Ramos (cell line): Measurements from ENCODE around the gene NWD2.
"Not testable (repeated sequence)": the region's sequence is repeated elsewhere in the genome, so short reads cannot be mapped to it uniquely, and the experiment has no call there.

ENCODE experiments used
- in situ Hi-C: fragments of 300-500 bp; cut with MboI; formaldehyde crosslinking; loops from one replicate; pipeline ENCODE4 v1.14.3; 2022; ENCODE audit warnings: low sequenced_read_pairs; ENCODE audit not compliant: unreplicated experiment

The NWD2 gene

DNA sequence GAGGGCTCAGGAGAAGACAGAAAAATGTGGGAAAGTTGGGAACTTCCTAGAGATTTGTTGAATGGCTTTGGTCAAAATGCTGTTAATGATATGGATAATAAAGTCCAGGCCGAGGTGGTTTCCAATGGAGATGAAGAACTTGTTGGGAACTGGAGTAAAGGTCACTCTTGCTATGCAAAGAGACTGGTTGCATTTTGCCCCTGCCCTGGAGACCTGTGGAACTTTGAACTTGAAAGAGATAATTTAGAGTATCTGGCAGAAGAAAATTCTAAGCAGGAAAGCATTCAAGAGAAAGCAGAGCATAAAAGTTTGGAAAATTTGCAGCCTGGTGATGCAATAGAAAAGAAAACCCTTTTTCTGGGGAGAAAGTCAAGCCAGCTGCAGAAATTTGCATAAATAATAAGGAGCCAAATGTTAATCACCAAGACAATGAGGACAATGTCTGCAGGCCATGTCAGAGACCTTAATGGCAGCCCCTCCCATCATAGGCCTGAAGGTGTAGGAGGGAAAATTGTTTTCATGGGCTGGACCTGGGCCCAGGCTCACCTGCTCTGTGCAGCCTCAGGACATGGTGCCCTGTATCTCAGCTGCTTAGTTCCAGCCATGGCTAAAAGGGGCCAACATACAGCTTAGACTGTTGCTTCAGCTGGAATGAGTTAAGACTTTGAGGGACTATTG is 237.8 kb downstream of the NWD2 start:
- in situ Hi-C loops, result no loop called here

GRCh38 chr4:37483610-37484009 is 239.1 kb downstream of the NWD2 start:
- in situ Hi-C loops, result no loop called here

DNA sequence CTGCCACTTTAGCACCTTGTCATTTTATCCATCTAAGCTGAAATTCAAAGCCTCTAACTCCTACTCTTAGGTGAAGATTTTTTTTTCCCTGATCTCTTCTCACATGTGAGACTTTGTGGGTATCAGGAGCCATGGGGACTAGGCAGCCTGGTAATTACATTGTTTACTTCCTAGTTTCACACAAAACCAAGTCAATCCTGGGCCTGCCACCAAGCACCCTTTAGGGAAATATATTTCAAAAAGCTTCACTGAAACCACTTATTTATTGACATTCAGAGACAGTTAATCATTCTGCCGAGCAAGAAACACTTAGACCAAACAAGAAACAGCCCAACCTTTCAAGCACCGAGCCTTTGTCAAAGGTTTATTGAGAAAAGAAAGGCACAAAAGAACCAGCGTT is 241.6 kb downstream of the NWD2 start:
- in situ Hi-C loops, result no loop called here

DNA sequence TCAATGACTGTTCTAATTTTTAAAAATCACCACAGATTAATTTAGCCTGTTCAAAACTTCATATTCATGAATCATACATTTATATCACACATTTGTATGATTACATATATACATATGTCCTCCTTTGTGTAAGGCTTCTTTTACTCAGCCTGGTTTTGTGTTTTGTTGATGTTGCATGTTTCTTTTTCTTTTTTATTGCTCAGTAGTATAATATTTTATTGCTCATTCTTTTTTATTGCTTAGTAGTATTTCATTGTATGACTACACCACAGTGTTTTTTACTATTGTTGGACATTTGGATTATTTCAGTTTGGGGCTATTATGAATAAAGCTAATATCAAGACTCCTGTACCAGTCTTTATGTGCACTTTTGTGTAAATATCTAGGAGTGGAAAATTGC is 243.1 kb downstream of the NWD2 start:
- in situ Hi-C loops, result no loop called here

DNA sequence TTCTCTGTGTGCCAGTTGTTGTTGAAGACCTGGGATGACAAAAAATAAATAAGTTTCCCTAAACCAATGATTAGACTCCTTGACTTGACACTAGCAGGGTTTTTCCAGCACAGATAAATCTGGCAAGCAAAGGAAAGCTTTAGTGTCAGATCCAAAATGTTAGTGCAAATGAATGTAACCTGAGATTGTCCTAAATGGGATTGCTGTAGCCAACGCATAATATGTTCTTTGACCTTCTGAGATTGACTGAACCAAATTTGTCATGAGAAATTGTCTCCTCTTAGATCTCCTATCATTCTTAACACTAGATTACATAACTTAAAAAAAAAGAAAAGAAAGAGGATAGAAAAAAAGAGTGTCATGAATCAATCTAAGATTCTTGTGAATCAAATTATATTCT is 245.2 kb downstream of the NWD2 start:
- in situ Hi-C loops, result no loop called here

DNA sequence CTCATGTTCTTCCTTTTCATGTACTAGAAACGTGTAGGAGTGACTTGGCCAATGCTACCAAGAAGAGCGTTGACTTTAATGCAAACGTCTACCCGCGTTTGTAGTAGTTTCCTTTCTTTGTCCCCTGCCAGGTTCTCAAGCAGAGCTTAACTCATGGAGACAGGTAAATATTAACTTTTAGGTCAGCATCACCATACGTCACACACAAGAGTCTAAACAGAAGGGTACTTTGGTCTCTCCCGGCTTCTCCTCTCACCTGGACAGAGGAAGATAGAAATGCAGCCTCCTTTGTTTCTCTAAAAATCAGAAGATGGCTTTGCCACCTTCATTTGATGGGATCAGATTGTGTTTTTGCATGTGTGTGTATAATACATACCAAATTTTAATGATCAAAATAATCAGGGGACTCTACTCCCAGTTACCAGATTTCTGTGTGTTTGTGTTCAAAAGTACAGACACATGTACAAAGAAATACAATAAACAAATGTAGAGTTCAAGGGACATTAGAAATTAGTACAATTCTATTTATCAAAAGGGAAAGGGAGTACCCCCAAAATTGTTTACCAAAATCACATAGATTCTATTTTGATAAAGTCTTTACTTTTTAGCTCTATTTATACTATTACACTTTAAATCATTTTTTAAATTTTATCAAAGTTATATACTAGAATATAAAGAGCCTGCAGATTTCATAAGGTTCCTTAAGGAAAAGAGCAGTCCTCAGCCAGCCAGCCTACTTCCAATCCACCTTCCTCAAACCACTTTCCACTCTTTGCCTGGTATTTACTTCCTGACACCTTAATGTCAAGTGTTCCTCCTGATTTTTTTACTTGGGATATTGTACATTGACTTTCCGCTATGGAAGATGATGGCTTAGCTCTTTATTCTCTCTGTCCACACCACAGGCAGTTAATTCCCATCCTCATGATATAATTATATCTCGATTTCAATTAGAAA is 246.1 kb downstream of the NWD2 start:
- in situ Hi-C loops, result no loop called here

- in situ Hi-C loops, result not testable (repeated sequence)
These were observed 250.8 kb downstream of the NWD2 start for GRCh38 chr4:37495353-37495752.
